Parathyroid adenoma (tissue), 2 donors: ENCODE measurements around the gene SLC51B.

ENCODE experiments used
- H2AFZ ChIP-seq: fragments of 300-600 bp; sonication (generic); one replicate; pipeline ENCODE4 v1.7.0; 2017; ENCODE audit warnings: antibody characterized with exemption, mild to moderate bottlenecking
- H3K27ac ChIP-seq: fragments of 300-600 bp; sonication (generic); one replicate; pipeline ENCODE4 v1.7.0; 2017
- H3K27me3 ChIP-seq: fragments of 300-600 bp; sonication (generic); one replicate; pipeline ENCODE4 v1.7.0; 2017; ENCODE audit warnings: low read length; ENCODE audit not compliant: control insufficient read depth, insufficient read depth
- H3K36me3 ChIP-seq: fragments of 300-600 bp; sonication (generic); one replicate; pipeline ENCODE4 v1.7.0; 2017; ENCODE audit warnings: low read length; ENCODE audit not compliant: control insufficient read depth, insufficient read depth
- H3K4me1 ChIP-seq: fragments of 300-600 bp; sonication (generic); one replicate; pipeline ENCODE4 v1.7.0; 2017; ENCODE audit warnings: control low read depth
- H3K4me2 ChIP-seq: fragments of 300-600 bp; sonication (generic); one replicate; pipeline ENCODE4 v1.7.0; 2017; ENCODE audit warnings: low read length
- H3K4me3 ChIP-seq: fragments of 300-600 bp; sonication (generic); one replicate; pipeline ENCODE4 v1.7.0; 2017; ENCODE audit warnings: low read depth, low read length
- H3K79me2 ChIP-seq: fragments of 300-600 bp; sonication (generic); one replicate; pipeline ENCODE4 v1.7.0; 2017; ENCODE audit warnings: control low read depth
- H3K9ac ChIP-seq: fragments of 300-600 bp; sonication (generic); one replicate; pipeline ENCODE4 v1.7.0; 2017; ENCODE audit warnings: mild to moderate bottlenecking
- H3K9me3 ChIP-seq: fragments of 300-600 bp; sonication (generic); one replicate; pipeline ENCODE4 v1.7.0; 2017; ENCODE audit warnings: low read length; ENCODE audit not compliant: control insufficient read depth
- TF ChIP-seq, protein P1 (sequence below): fragments of 300-600 bp; sonication (generic); IDR thresholded peaks from one replicate; pipeline ENCODE4 v1.7.0; 2017; ENCODE audit warnings: antibody characterized with exemption, mild to moderate bottlenecking
- donor health status: primary hyperparathyroidism.

SLC51B gene

DNA sequence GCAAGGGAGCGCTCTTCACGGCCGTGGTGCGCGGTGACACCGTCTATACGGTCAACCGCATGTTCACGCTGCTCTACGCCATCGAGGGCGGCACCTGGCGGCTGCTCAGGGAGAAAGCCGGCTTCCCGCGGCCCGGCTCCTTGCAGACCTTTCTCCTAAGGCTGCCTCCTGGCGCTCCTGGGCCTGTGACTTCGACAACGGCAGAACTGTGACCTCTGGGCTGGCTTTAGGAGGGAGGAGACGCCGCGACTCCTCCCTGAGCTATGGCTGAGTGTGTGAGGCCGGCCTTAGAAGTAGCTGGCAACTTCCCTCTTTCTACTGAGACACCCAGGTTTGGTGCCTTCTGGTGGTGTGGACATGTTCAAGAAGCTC lies 32.8 kb downstream of the SLC51B start:
- Histone ChIP-seq H3K79me2 (no peaks in the 10 kb centered on the region), H3K9me3 (no peaks in the 10 kb centered on the region), H2AFZ (no peak overlapping the region), H3K4me1 (peaks cover 4% of the 10 kb centered on the region), H3K36me3 (no peaks in the 10 kb centered on the region), H3K27ac (no peak overlapping the region), H3K4me3 (no peak overlapping the region), H3K9ac (no peak overlapping the region), H3K4me2 (no peak overlapping the region), H3K27me3 (no peaks in the 10 kb centered on the region)
- TF ChIP-seq, protein P1, sequence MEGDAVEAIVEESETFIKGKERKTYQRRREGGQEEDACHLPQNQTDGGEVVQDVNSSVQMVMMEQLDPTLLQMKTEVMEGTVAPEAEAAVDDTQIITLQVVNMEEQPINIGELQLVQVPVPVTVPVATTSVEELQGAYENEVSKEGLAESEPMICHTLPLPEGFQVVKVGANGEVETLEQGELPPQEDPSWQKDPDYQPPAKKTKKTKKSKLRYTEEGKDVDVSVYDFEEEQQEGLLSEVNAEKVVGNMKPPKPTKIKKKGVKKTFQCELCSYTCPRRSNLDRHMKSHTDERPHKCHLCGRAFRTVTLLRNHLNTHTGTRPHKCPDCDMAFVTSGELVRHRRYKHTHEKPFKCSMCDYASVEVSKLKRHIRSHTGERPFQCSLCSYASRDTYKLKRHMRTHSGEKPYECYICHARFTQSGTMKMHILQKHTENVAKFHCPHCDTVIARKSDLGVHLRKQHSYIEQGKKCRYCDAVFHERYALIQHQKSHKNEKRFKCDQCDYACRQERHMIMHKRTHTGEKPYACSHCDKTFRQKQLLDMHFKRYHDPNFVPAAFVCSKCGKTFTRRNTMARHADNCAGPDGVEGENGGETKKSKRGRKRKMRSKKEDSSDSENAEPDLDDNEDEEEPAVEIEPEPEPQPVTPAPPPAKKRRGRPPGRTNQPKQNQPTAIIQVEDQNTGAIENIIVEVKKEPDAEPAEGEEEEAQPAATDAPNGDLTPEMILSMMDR, result peak; percentile 31

DNA sequence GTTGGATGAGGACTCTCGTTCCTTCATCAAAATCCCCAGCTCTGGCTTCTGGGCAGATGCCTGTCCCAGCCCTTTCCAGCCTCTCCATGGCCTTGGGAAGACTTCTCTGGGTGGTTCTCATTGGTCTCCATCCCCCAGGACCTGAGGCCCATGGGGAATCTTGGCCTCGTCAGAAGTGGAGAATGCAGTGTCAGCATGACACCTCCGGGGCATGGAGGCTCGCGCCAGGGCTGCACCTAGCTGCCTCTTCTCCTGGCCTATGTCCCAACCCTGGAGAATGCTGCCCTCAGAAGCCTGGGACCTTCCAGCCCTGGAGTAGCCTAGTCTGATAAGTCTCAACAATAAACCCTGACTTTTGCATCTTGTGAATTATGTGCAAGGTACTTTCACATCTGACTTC lies 34.4 kb downstream of the SLC51B start:
- Histone ChIP-seq H3K9ac (no peak overlapping the region), H3K9me3 (no peaks in the 10 kb centered on the region), H3K79me2 (no peaks in the 10 kb centered on the region), H3K4me1 (peaks cover 5% of the 10 kb centered on the region), H3K4me3 (no peak overlapping the region), H3K36me3 (no peaks in the 10 kb centered on the region), H3K27ac (no peak overlapping the region), H3K27me3 (no peaks in the 10 kb centered on the region), H3K4me2 (no peak overlapping the region), H2AFZ (no peak overlapping the region)
- TF ChIP-seq, protein P1, result no peak

DNA sequence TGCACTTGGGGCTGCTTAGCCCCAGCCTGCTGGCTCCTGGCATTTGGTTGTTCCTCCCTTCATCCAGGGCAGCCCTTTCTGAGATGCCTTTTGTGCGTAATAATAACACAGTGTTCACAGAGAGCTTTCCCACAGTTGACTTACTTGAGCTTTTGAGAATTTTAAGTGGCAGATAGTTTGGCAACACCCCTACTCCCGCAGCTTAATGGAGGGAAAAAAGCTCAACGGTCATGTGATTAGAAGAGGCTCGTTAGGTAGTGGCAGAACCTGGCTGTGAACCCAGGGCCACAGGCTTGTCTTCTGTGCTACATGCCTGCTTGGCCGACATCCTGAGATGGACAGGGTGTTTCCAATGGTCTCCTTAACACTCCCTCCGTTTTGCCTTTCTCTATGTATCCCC lies 36.1 kb downstream of the SLC51B start:
- Histone ChIP-seq H3K36me3 (no peaks in the 10 kb centered on the region), H3K9ac (no peak overlapping the region), H3K4me3 (no peak overlapping the region), H3K27me3 (no peaks in the 10 kb centered on the region), H3K27ac (no peak overlapping the region), H3K4me2 (no peak overlapping the region), H3K4me1 (peaks cover 5% of the 10 kb centered on the region), H3K79me2 (no peaks in the 10 kb centered on the region), H2AFZ (no peak overlapping the region), H3K9me3 (no peaks in the 10 kb centered on the region)
- TF ChIP-seq, protein P1, result no peak

DNA sequence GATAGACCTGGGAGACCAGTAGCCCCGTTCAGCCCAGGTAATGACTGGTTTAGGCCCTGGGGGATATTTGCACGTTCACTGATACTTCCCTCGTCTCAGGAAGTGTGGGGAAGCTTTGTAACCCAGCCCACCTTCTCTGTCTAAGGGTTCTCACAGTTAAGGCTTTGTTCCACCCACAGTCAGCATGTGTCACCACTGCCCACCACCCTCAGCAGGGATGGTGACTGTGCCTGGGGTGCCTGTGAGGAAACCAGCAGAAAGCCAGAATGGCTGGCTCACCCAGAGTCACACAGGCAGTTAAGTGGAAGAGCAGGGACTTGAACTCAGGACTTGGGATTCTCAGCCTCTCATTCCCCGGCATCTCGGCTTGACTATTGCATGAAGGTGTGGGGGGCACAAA lies 36.6 kb downstream of the SLC51B start:
- no peaks in the 10 kb centered on the region for H3K9me3 ChIP-seq
- no peaks in the 10 kb centered on the region for H3K36me3 ChIP-seq
- H3K27me3 ChIP-seq, result no peaks in the 10 kb centered on the region
- H3K4me3 ChIP-seq, result no peak overlapping the region
- no peak overlapping the region for H3K27ac ChIP-seq
- peaks cover 5% of the 10 kb centered on the region for H3K4me1 ChIP-seq
- TF ChIP-seq, protein P1, result no peak
- H3K9ac ChIP-seq, result no peak overlapping the region
- no peak overlapping the region for H3K4me2 ChIP-seq
- no peak overlapping the region for H2AFZ ChIP-seq
- H3K79me2 ChIP-seq, result no peaks in the 10 kb centered on the region

DNA sequence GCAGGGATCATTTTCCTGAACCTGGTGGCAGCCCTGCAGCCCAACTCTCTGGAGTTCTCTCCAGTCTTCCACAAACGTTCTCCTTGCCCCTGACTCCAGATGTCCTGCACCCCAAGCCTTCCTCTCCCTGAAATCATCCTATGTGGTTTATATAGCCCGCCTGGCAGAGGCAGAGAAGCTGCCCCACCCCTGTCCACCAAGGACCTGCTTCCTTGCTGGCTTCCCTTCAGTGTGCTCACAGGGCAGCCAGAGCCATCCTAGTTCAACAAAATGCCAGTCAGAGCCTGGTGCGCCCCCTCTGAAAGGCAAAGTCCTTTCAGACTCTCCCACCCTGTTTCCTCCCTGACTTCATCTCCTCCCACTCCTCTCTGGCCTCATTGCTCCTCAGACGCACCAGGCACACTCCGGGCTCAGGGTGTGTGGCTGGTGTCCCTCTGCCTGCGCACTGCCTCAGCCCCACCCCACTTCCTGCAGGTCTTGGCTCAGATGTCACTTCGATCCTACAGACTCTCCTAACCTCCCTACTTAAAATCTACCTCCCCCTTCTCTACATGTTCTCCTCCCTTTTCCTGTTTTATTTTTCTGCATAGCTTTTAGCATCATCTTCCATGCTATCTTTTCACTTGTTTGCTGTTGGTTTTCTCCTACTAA lies 37.2 kb downstream of the SLC51B start:
- H3K9me3 ChIP-seq, result no peaks in the 10 kb centered on the region
- H3K9ac ChIP-seq, result no peak overlapping the region
- no peak overlapping the region for H2AFZ ChIP-seq
- peaks cover 5% of the 10 kb centered on the region for H3K4me1 ChIP-seq
- no peak overlapping the region for H3K4me3 ChIP-seq
- TF ChIP-seq, protein P1, result no peak
- no peaks in the 10 kb centered on the region for H3K79me2 ChIP-seq
- H3K4me2 ChIP-seq, result no peak overlapping the region
- no peaks in the 10 kb centered on the region for H3K36me3 ChIP-seq
- H3K27ac ChIP-seq, result no peak overlapping the region
- no peaks in the 10 kb centered on the region for H3K27me3 ChIP-seq
